ENCODE results near the gene METTL1. TPM values are rescaled to one million over a fixed set of nuclear protein-coding genes. Genes with fewer than 3 reads are reported as not detected.

METTL1 gene
- total and polyA plus RNA-seq, 9 donors: 5.7 to 48.6 (median 26.4) TPM

DNA sequence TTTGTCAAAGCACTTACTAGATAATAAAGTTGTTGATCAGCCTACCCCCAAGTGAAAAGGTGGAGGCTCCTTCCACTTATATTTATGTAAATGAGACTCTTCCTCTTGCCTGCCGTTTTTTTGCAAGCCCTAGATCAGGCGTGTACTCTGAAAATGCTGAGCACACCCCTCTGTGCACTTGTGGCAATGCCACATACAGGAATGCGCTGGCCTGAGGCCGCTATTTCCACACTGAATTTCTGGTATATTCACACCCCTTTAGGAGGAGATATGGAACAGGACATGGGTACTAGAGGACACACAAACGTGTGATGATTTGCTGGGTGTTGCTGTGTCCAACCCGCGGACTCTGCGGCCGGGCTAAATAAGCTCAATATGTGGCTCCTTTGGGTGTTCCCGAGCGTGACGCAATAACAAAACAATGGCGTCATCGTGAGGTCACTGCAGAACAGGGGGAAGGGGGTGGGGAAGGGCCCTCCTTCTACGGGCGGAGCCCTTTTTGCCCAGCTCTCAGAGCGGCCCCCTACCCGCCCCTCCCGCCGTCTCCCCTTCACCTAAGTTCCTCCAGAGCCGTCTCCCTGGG, 27.6 kb downstream of the METTL1 start:
- Histone ChIP-seq H3K4me3 (peak overlapping the region; percentile 56), H3K9me3 (no peaks in the 10 kb centered on the region), H3K4me1 (ENCODE audit: insufficient read depth) (peaks cover 7% of the 10 kb centered on the region), H3K27me3 (no peaks in the 10 kb centered on the region), H3K27ac (peak overlapping the region; percentile 92 to 95), H3K36me3 (no peaks in the 10 kb centered on the region)
- WGBS, 3 donors: 3 to 5% (median 4%) methylated on average over 21 of the region's 21 CpGs
- intact Hi-C loops (cut with DNase I): no loop called here
- no peak for TF ChIP-seq POLR2A (IDR thresholded peaks at IDR 0.05)
- TF ChIP-seq, protein P1, sequence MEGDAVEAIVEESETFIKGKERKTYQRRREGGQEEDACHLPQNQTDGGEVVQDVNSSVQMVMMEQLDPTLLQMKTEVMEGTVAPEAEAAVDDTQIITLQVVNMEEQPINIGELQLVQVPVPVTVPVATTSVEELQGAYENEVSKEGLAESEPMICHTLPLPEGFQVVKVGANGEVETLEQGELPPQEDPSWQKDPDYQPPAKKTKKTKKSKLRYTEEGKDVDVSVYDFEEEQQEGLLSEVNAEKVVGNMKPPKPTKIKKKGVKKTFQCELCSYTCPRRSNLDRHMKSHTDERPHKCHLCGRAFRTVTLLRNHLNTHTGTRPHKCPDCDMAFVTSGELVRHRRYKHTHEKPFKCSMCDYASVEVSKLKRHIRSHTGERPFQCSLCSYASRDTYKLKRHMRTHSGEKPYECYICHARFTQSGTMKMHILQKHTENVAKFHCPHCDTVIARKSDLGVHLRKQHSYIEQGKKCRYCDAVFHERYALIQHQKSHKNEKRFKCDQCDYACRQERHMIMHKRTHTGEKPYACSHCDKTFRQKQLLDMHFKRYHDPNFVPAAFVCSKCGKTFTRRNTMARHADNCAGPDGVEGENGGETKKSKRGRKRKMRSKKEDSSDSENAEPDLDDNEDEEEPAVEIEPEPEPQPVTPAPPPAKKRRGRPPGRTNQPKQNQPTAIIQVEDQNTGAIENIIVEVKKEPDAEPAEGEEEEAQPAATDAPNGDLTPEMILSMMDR (IDR thresholded peaks at IDR 0.05): no peak
- no peak for TF ChIP-seq EP300 (IDR thresholded peaks at IDR 0.05)
- peak; percentile 60 to 86 (median 84) for DNase-seq

DNA sequence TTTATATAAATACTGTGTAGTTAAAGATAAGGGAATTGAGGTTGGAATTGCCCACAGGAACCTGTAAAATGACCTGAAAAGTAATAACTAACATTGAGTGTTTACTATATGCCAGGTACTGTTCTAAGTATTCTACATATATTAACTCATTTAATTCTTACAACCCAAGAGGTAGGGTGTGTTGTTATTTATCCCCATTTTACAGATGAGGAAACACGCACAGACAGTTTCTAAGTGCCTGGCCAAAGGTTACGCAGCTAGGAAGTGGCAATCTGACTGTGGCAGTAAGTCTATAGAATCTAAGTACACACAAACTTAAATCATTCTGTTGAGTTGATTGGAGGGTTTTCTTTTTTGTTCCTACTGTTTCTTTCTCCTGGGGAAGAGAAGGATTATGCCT, 28.1 kb downstream of the METTL1 start:
- H3K27ac ChIP-seq: no peak overlapping the region
- intact Hi-C loops (cut with DNase I): no loop called here

DNA sequence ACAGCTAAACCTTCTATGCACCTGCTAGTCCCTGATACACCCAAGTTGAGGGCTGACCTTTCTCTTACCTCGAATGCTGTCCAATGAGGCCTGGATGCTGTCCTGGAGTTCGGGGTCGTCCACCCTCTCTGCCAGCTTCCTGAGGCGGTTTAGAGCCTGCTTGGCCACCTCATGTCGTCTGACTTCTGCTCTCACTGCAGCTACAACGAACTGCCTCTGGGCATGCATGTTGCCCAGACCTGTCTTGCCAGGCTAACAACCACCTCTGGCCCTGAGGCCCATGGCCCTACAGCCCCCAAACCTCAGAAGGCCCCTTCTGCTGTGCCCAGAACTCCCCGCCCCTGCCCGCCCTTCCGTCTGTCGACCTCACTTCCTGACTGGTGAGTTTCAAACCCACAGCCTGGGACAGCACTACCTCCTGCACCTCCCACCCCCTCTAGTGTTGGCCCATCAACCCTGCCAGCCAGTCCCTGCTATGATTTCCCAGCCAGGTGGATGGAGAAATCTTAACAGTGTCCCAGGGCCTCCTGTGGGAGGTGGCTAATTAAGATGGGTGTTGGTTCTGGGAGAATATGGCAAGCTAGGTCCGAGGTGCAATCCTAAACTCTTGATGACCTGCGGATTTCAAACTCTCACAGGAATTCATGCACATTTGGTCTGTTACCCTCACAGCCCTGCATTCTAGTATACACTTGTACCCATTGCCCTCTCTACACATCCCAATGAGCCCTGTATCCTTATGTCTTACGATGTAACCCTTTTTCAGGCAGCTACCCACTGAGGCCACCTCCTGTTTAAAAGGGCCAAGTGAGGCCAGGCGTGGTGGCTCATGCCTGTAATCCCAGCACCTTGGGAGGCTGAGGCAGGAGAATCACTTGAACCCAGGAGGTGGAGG, 29.8 kb downstream of the METTL1 start:
- peaks cover 10% of the 10 kb centered on the region for H3K4me1 ChIP-seq (ENCODE audit: insufficient read depth)
- peaks cover 6% of the 10 kb centered on the region for H3K27me3 ChIP-seq
- no peak overlapping the region for H3K27ac ChIP-seq
- H3K4me3 ChIP-seq: no peak overlapping the region
- 50 to 63% (median 53%) methylated on average over 14 of the region's 14 CpGs for WGBS, 3 donors
- intact Hi-C loops (cut with DNase I): no loop called here
- TF ChIP-seq, protein P1 (IDR thresholded peaks at IDR 0.05): no peak
- TF ChIP-seq EP300 (IDR thresholded peaks at IDR 0.05) (no peak), POLR2A (IDR thresholded peaks at IDR 0.05) (no peak)
- DNase-seq: no peak
- no peaks in the 10 kb centered on the region for H3K9me3 ChIP-seq
- H3K36me3 ChIP-seq: no peaks in the 10 kb centered on the region

More for the DNA sequence above, 28.1 kb downstream of the METTL1 start:
- no peaks in the 10 kb centered on the region for H3K36me3 ChIP-seq
- H3K4me3 ChIP-seq: no peak overlapping the region
- WGBS, 3 donors: 84 to 86% (median 86%) methylated on average over 2 of the region's 2 CpGs
- H3K27me3 ChIP-seq: no peaks in the 10 kb centered on the region
- TF ChIP-seq, protein P1 (IDR thresholded peaks at IDR 0.05): no peak
- TF ChIP-seq EP300 (IDR thresholded peaks at IDR 0.05) (no peak), POLR2A (IDR thresholded peaks at IDR 0.05) (no peak)
- H3K9me3 ChIP-seq: no peaks in the 10 kb centered on the region
- peaks cover 7% of the 10 kb centered on the region for H3K4me1 ChIP-seq (ENCODE audit: insufficient read depth)
- DNase-seq: no peak

DNA sequence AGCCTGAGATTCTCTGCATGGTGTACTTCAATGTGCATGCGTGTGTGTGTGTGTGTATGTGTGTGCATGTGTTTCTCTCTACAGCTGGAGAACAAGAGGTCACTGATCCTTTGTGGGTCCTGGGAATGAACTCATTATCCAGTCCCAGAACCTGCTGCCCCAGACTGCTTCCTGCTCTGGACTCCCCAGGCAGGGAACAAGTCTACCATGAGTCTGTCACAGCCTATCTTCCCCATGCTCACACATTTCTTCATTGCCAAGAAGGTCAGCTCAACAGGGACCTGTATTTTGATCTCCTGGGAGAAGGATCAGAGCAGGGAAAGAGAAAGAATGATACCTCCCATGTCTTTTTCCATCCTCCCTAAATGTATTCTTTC, 30.5 kb downstream of the METTL1 start:
- TF ChIP-seq EP300 (IDR thresholded peaks at IDR 0.05): no peak
- TF ChIP-seq POLR2A (IDR thresholded peaks at IDR 0.05): no peak
- TF ChIP-seq, protein P1 (IDR thresholded peaks at IDR 0.05): no peak
- Histone ChIP-seq H3K36me3 (no peaks in the 10 kb centered on the region), H3K27me3 (peaks cover 7% of the 10 kb centered on the region), H3K4me1 (ENCODE audit: insufficient read depth) (peaks cover 10% of the 10 kb centered on the region), H3K27ac (no peak overlapping the region), H3K4me3 (no peak overlapping the region), H3K9me3 (no peaks in the 10 kb centered on the region)
- 64 to 73% (median 73%) methylated on average over 1 of the region's 1 CpG for WGBS, 3 donors
- intact Hi-C loops (cut with DNase I): no loop called here
- DNase-seq: no peak

All from ovary (tissue), 9 donors.